ENCODE data around the gene NADSYN1. TPM values are rescaled to one million over a fixed set of nuclear protein-coding genes. Genes with fewer than 3 reads are reported as not detected.

The NADSYN1 gene
- total RNA-seq, 2 donors from 2014 or later: 56.6 to 80.2 TPM

DNA sequence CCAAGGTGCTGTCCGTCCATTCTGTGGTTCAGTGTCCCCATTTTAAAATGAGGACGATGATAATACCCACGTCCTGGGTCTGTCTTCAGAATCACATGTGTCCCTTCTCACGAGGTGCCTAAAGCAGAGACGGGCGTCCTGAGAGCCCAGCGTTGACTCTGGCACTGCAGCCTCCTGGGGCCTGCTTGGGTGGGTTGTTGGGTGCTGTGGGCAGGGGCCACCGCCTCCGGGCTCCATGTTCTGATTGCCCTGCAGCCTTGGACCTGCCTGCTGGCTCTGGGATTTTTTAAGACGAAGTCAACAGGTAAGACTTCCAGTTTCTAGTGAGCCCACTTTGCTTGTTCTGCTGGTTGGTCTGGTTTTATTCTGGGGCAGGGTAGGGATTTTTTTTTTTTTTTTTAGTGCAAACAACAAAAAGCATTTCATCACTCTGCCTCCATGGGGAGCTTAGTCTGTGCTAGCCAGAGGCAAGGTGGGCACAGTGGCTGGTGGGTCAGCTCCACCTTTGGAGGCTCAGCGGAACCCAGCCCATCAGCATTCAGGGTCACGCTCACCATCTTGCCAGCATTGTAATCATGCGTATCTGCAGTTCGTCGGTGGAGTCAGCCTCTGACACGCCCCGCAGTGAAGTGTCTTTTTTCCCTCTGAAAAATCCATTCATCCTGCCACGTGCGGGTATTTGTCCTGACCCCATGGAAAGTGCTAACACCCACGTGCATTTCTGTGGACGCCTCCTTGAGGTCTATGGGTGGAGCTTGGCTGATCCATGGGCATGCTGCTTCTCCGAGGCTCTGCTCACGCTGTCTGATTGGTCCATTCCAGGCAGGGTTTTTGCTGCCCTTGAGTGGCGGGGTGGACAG is 28.3 kb downstream of the NADSYN1 start:
- intact Hi-C loops (cut with DNase I): no loop called here
- Histone ChIP-seq H3K9me3 (no peaks in the 10 kb centered on the region), H3K4me3 (no peak overlapping the region), H3K4me1 (replicated peaks) (peaks cover 2% of the 10 kb centered on the region), H3K36me3 (peaks cover 12 to 19% of the 10 kb centered on the region in 2 donors), H3K27me3 (replicated peaks; ENCODE audit: insufficient read depth) (no peaks in the 10 kb centered on the region), H3K27ac (no peak overlapping the region)
- no peak for TF ChIP-seq CTCF (IDR thresholded peaks at IDR 0.05)
- peak; percentile 64 for TF ChIP-seq POLR2AphosphoS5 (IDR thresholded peaks at IDR 0.05)
- TF ChIP-seq POLR2A (IDR thresholded peaks at IDR 0.05): no peak
- peak; percentile 51 for DNase-seq (ENCODE audit: low spot score)
- 64% methylated on average over 22 of the region's 24 CpGs for WGBS

- 92% methylated on average over 16 of the region's 18 CpGs for WGBS
- no peak for DNase-seq (ENCODE audit: low spot score)
- TF ChIP-seq CTCF (IDR thresholded peaks at IDR 0.05) (no peak), POLR2AphosphoS5 (IDR thresholded peaks at IDR 0.05) (no peak), POLR2A (IDR thresholded peaks at IDR 0.05) (no peak)
- H3K4me1 ChIP-seq (replicated peaks): peaks cover 2% of the 10 kb centered on the region
- H3K9me3 ChIP-seq: no peaks in the 10 kb centered on the region
- H3K36me3 ChIP-seq: peaks cover 12 to 19% of the 10 kb centered on the region in 2 donors
- no peak overlapping the region for H3K27ac ChIP-seq
- intact Hi-C loops (cut with DNase I): no loop called here
- H3K4me3 ChIP-seq: no peak overlapping the region
- no peaks in the 10 kb centered on the region for H3K27me3 ChIP-seq (replicated peaks; ENCODE audit: insufficient read depth)
Measured at GRCh38 chr11:71482216-71482615, 29.2 kb downstream of the NADSYN1 start.

GRCh38 chr11:71482746-71483364 is 29.9 kb downstream of the NADSYN1 start:
- TF ChIP-seq CTCF (IDR thresholded peaks at IDR 0.05): no peak
- no peak for TF ChIP-seq POLR2AphosphoS5 (IDR thresholded peaks at IDR 0.05)
- no peak for TF ChIP-seq POLR2A (IDR thresholded peaks at IDR 0.05)
- no peak overlapping the region for H3K27ac ChIP-seq
- peaks cover 12 to 19% of the 10 kb centered on the region in 2 donors for H3K36me3 ChIP-seq
- no peak overlapping the region for H3K4me3 ChIP-seq
- H3K9me3 ChIP-seq: no peaks in the 10 kb centered on the region
- intact Hi-C loops (cut with DNase I): no loop called here
- peaks cover 2% of the 10 kb centered on the region for H3K4me1 ChIP-seq (replicated peaks)
- no peak for DNase-seq (ENCODE audit: low spot score)
- H3K27me3 ChIP-seq (replicated peaks; ENCODE audit: insufficient read depth): no peaks in the 10 kb centered on the region
- 95% methylated on average over 13 of the region's 13 CpGs for WGBS

DNA sequence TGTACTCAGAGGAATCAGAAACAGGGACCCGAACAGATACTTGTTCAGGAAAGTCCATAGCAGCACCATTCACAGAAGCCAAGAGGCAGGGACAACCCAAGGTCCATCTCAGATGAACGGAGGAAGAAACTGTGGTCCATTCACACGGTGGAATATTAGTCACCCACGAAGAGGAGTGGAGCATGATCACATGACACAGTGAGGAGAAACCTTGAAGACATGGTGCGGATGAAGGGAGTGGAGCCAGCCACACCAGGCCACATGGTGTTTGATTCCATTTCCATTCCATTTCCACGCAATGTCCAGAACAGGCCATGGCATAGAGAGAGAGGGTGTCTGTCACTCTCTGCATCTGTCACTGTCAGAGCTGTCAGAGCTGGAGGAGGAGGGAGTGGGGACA is 30.7 kb downstream of the NADSYN1 start:
- Histone ChIP-seq H3K27ac (no peak overlapping the region), H3K27me3 (replicated peaks; ENCODE audit: insufficient read depth) (no peaks in the 10 kb centered on the region), H3K4me1 (replicated peaks) (peaks cover 2% of the 10 kb centered on the region), H3K4me3 (no peak overlapping the region), H3K36me3 (peaks cover 12 to 19% of the 10 kb centered on the region in 2 donors), H3K9me3 (no peaks in the 10 kb centered on the region)
- no peak for TF ChIP-seq CTCF (IDR thresholded peaks at IDR 0.05)
- no peak for TF ChIP-seq POLR2A (IDR thresholded peaks at IDR 0.05)
- TF ChIP-seq POLR2AphosphoS5 (IDR thresholded peaks at IDR 0.05): no peak
- WGBS: 87% methylated on average over 6 of the region's 6 CpGs
- intact Hi-C loops (cut with DNase I): no loop called here
- no peak for DNase-seq (ENCODE audit: low spot score)
